Neuron (in vitro differentiated cells): Measurements from ENCODE around the gene ZFAND3.

Experiments used
- H2AFZ ChIP-seq: one replicate; pipeline ENCODE4 v1.6.1; 2013; ENCODE audit warnings: low read depth, mild to moderate bottlenecking, inconsistent platforms, low read length, moderate library complexity
- H3K27me3 ChIP-seq: one replicate; pipeline ENCODE4 v1.6.1; 2013; ENCODE audit warnings: low read length; ENCODE audit not compliant: insufficient read depth
- H3K36me3 ChIP-seq: one replicate; pipeline ENCODE4 v1.6.1; 2013; ENCODE audit warnings: low read length; ENCODE audit not compliant: insufficient read depth
- H3K4me1 ChIP-seq: one replicate; pipeline ENCODE4 v1.6.1; 2013; ENCODE audit warnings: low read length; ENCODE audit not compliant: insufficient read depth
- H3K4me3 ChIP-seq: 2 replicates; pipeline ENCODE4 v1.5.1; 2013; ENCODE audit warnings: mild to moderate bottlenecking, low read length, moderate library complexity
- H3K9me3 ChIP-seq: one replicate; pipeline ENCODE4 v1.6.1; 2013; ENCODE audit warnings: low read length

The ZFAND3 gene

GRCh38 chr6:37974943-37975342, 155.4 kb downstream of the ZFAND3 start:
- Histone ChIP-seq H3K4me1 (peaks cover 5% of the 10 kb centered on the region), H2AFZ (no peak overlapping the region), H3K9me3 (peaks cover 12% of the 10 kb centered on the region), H3K36me3 (no peaks in the 10 kb centered on the region), H3K4me3 (no peak overlapping the region), H3K27me3 (no peaks in the 10 kb centered on the region)

DNA sequence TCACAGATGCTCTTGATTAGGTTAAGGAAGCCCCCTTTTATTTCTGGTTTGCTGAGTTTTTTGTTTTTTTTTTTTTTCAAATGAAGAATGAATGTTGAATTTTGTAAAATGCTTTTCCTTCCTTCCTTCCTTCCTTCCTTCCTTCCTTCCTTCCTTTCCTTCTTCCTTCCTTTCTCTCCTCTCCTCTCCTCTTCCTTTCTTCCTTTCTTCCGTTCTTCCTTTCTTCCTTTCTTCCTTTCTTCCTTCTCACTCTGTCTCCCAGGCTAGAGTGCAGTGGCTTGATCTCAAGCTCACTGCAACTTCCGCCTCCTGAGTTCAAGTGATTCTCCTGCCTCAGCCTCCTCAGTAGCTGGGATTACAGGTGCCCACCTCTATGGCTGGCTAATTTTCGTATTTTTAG, 158.2 kb downstream of the ZFAND3 start:
- no peaks in the 10 kb centered on the region for H3K36me3 ChIP-seq
- H3K4me3 ChIP-seq, result no peak overlapping the region
- peaks cover 12% of the 10 kb centered on the region for H3K9me3 ChIP-seq
- H3K4me1 ChIP-seq, result peaks cover 8% of the 10 kb centered on the region
- no peak overlapping the region for H2AFZ ChIP-seq
- no peaks in the 10 kb centered on the region for H3K27me3 ChIP-seq

DNA sequence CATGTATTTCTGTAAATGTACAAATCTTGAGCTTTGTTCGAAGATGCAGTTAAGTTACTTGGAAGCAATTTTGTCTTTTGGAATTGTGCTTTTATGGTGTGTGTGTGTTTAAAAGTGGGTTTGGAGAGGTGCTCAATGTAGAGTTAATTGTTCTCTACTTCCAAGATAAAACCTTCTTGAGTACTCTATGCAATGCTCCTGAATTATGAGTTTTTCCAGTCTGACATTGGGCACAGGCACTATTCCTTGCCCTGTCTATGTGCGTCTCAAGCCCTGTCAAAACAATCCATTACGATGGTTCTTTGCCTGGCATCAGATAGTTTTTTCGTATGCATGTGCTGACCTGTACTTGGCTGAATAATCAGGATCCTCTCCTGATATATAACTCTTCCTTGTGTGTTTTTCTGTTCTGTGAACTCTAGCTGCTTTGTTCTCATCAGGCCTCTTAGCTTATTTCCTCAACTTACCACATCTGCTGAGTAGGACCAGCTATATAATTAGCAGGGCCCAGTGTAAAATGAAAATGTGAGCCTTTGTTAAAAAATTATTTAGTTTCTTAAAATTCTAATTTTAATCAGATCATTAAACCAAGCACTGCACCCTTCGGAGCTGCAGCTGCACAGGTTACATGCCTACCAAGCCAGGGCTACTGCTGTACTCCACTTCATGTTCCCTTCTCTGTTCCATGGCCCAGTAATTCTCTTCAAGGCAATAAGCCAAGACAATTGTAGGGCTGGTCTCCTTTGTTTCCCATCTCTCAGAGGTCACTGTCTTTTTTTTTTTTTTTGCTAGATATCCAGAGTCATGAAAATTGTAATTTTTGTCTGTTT, 160.1 kb downstream of the ZFAND3 start:
- H3K4me3 ChIP-seq, result no peak overlapping the region
- no peak overlapping the region for H2AFZ ChIP-seq
- no peaks in the 10 kb centered on the region for H3K36me3 ChIP-seq
- peaks cover 8% of the 10 kb centered on the region for H3K4me1 ChIP-seq
- peaks cover 8% of the 10 kb centered on the region for H3K9me3 ChIP-seq
- no peaks in the 10 kb centered on the region for H3K27me3 ChIP-seq

DNA sequence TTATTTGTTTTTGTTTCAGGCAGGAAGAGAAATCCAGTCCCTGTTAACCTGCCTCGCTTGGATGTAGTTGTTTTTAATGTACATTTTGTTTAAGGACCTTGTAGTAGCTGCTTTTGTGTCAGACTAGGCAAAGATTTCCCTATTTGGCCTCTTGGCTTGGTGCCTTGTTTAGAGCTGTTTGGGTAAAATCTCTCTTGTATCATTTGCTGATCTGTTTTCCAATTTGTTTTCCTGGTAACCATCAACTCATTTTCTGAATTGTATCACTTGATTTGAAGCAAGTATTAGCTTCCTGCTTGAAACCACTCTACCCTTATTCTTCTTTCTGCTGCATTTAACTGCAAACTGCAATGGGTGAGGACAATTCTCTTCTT, 160.7 kb downstream of the ZFAND3 start:
- no peak overlapping the region for H3K4me3 ChIP-seq
- H3K36me3 ChIP-seq, result no peaks in the 10 kb centered on the region
- H3K27me3 ChIP-seq, result no peaks in the 10 kb centered on the region
- peaks cover 5% of the 10 kb centered on the region for H3K9me3 ChIP-seq
- no peak overlapping the region for H2AFZ ChIP-seq
- H3K4me1 ChIP-seq, result peaks cover 8% of the 10 kb centered on the region

GRCh38 chr6:37981626-37982025, 162.1 kb downstream of the ZFAND3 start:
- H3K4me3 ChIP-seq, result no peak overlapping the region
- H2AFZ ChIP-seq, result no peak overlapping the region
- no peaks in the 10 kb centered on the region for H3K36me3 ChIP-seq
- no peaks in the 10 kb centered on the region for H3K27me3 ChIP-seq
- H3K4me1 ChIP-seq, result peaks cover 8% of the 10 kb centered on the region
- peaks cover 3% of the 10 kb centered on the region for H3K9me3 ChIP-seq

DNA sequence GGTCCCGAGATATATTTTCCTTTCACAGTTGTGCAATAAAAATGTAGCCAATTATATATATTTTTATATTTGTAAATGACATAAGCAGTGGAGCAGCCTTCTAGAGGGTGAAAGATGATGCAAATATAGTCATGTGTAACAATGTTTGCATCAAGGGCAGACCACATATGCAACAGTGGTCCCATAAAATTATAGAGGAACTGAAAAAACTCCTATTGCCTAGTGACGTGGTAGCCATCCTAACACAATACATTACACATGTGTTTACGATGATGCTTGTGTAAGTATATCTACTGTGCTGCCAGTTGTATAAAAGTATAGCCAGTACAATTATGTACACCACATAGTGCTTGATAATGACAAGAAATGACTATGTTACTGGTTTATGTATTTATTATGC, 162.8 kb downstream of the ZFAND3 start:
- Histone ChIP-seq H3K4me3 (no peak overlapping the region), H2AFZ (no peak overlapping the region), H3K9me3 (peaks cover 2% of the 10 kb centered on the region), H3K27me3 (no peaks in the 10 kb centered on the region), H3K36me3 (no peaks in the 10 kb centered on the region), H3K4me1 (peaks cover 8% of the 10 kb centered on the region)

DNA sequence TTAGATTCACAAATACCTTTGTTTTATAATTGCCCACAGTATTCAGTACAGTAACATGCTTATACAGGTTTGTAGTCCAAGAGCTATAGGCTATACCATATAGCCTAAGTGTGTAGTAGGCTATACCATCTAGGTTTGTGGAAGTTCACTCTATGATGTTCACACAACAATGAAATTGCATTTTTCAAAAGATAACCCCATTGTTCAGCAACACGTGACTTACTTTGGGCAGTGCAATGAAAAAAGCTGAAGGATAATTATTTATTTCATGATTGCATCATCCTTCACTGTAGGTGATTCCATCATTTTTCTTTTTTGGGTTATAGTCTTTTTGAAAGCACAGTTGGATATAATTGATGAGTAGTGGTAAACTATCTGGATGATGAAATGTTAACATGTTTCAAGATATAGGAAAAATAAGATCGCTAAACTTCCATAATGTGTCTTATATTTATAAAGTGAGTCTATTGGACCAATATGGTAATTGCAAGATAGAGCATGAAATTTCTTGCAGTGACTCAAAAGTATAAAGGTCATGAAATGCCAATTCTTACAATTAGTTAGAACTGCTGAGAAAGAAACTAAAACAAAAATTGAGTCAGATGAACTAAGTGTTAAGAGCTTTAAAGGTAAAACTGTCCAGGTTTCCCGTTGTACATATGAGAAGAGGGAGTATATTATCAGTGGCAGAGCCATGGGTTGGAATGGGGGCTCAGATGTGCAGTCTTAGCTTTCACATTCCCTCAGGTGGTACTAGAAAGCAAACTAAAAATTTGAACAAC, 164.4 kb downstream of the ZFAND3 start:
- Histone ChIP-seq H3K36me3 (no peaks in the 10 kb centered on the region), H3K4me1 (peaks cover 12% of the 10 kb centered on the region), H2AFZ (no peak overlapping the region), H3K27me3 (no peaks in the 10 kb centered on the region), H3K9me3 (peaks cover 2% of the 10 kb centered on the region), H3K4me3 (no peak overlapping the region)

DNA sequence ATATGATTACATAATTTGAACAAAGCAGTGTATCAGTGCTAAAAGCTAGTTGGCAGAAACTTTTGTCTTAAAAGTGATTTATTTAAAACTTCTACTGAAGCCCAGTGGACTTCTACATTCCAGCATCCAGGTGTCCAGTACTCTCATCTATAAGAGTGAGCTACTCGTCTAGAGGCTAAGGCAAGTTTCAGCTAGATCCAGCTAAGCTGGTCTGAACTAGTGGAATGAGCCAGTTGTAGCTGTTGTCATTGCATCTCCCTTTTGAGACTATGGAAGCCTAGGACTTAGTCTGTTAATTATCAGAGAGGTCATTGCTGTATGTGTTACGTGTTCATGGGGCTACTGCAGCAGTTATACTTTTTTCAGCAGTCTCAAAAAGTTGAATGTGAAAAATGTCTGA, 165.1 kb downstream of the ZFAND3 start:
- Histone ChIP-seq H3K4me1 (peaks cover 11% of the 10 kb centered on the region), H3K36me3 (no peaks in the 10 kb centered on the region), H2AFZ (no peak overlapping the region), H3K4me3 (no peak overlapping the region), H3K27me3 (no peaks in the 10 kb centered on the region), H3K9me3 (peaks cover 2% of the 10 kb centered on the region)

DNA sequence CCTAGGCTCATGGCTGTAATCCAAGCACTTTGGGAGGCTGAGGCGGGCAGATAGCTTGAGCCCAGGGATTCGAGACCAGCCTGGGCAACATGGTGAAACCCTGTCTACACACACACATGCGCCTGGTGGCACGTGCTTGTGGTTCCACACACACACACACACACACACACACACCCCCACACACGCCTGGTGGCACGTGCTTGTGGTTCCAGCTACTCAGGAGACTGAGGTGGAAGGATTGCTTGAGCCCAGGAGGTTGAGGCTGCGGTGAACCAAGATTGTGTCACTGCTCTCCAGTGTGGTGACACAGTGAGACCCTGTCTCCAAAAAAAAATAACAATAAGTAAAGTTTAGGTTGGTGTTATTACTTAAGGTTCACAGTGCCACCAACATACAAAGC, 165.8 kb downstream of the ZFAND3 start:
- H3K4me1 ChIP-seq, result peaks cover 5% of the 10 kb centered on the region
- peaks cover 2% of the 10 kb centered on the region for H3K9me3 ChIP-seq
- H3K36me3 ChIP-seq, result no peaks in the 10 kb centered on the region
- H2AFZ ChIP-seq, result no peak overlapping the region
- H3K4me3 ChIP-seq, result no peak overlapping the region
- H3K27me3 ChIP-seq, result no peaks in the 10 kb centered on the region

- H2AFZ ChIP-seq, result no peak overlapping the region
- H3K9me3 ChIP-seq, result peaks cover 2% of the 10 kb centered on the region
- H3K27me3 ChIP-seq, result no peaks in the 10 kb centered on the region
- peaks cover 16% of the 10 kb centered on the region for H3K4me1 ChIP-seq
- no peak overlapping the region for H3K4me3 ChIP-seq
- no peaks in the 10 kb centered on the region for H3K36me3 ChIP-seq
Observed at GRCh38 chr6:37987018-37987417, 167.5 kb downstream of the ZFAND3 start.

DNA sequence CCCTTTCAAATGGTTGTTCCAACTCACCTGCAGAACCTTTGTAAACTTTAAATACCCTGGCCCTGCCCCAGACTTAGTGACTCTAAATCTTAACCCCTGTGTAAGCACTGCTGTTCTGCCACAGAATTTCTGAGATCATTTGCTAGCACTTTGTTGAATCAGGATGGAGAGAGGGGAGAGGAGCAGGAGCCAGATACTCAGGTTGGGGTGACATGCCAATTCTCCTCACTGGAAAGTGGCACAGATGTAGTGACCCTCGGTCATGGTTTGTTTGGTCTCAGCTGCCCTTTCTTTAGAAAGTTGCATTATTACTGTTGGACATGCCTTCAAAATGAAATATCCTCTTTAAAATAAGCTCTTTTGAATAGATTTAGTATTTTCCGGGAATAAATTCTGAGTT, 168.0 kb downstream of the ZFAND3 start:
- Histone ChIP-seq H3K4me3 (no peak overlapping the region), H2AFZ (no peak overlapping the region), H3K36me3 (no peaks in the 10 kb centered on the region), H3K4me1 (peaks cover 21% of the 10 kb centered on the region), H3K27me3 (no peaks in the 10 kb centered on the region), H3K9me3 (peaks cover 2% of the 10 kb centered on the region)

DNA sequence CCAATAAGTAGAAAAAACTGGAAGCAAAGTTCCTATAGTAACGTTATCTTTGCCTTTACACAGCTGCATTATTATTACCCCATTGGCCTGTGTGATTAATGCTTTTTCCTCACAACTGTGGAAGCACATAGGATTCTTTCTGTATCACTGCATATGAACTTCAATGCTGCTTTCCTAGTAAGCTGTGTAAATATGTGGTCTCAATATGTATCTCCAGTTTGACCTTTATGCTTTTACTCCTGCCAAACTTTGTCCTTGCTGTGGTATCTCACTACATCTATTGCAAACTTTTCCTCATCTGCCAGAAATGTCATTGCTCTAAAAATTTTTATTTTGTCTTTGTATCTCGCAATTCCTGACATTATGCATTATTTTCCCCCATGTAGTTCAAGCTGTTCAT, 168.6 kb downstream of the ZFAND3 start:
- Histone ChIP-seq H2AFZ (no peak overlapping the region), H3K4me3 (no peak overlapping the region), H3K27me3 (no peaks in the 10 kb centered on the region), H3K36me3 (no peaks in the 10 kb centered on the region), H3K4me1 (peaks cover 21% of the 10 kb centered on the region), H3K9me3 (no peaks in the 10 kb centered on the region)

DNA sequence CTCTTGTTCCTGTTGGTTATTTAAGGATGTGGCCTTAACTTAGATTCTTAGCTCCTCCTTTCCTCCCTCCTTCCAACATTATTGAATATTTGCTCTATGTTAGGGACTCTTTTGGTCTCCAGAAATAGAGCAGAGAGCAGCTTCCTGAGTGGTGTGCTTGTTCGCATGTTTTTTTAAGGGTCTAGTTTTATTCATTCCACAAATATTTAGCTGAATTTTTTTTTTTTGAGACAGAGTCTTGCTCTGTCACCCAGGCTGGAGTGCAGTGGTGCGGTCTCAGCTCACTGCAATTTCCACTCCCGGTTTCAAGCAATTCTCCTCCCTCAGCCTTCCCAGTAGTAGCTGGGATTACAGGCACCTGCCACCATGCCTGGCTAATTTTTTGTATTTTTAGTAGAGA, 169.2 kb downstream of the ZFAND3 start:
- Histone ChIP-seq H3K4me1 (peaks cover 26% of the 10 kb centered on the region), H3K9me3 (no peaks in the 10 kb centered on the region), H3K4me3 (no peak overlapping the region), H2AFZ (no peak overlapping the region), H3K27me3 (no peaks in the 10 kb centered on the region), H3K36me3 (no peaks in the 10 kb centered on the region)
